ENCODE data around the gene WRAP73.

DNA sequence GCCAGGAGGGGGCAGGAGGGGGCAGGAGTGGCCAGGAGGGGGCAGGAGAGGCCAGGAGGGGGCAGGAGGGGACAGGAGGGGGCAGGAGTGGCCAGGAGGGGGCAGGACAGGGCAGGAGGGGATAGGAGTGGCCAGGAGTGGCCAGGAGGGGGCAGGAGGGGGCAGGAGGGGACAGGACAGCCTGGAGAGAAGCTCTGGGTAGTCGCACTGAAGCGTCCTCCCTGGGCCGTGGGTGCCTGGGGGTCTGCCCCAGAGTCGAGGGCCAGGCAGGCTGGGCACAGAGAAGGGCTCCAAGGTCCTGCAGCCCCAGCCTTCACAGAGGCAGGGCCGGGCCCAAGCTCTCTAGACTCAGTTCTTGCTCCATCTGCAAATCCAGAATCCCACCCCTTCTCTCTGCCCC lies 61.5 kb downstream of the WRAP73 start:
- TF ChIP-seq, protein P1, sequence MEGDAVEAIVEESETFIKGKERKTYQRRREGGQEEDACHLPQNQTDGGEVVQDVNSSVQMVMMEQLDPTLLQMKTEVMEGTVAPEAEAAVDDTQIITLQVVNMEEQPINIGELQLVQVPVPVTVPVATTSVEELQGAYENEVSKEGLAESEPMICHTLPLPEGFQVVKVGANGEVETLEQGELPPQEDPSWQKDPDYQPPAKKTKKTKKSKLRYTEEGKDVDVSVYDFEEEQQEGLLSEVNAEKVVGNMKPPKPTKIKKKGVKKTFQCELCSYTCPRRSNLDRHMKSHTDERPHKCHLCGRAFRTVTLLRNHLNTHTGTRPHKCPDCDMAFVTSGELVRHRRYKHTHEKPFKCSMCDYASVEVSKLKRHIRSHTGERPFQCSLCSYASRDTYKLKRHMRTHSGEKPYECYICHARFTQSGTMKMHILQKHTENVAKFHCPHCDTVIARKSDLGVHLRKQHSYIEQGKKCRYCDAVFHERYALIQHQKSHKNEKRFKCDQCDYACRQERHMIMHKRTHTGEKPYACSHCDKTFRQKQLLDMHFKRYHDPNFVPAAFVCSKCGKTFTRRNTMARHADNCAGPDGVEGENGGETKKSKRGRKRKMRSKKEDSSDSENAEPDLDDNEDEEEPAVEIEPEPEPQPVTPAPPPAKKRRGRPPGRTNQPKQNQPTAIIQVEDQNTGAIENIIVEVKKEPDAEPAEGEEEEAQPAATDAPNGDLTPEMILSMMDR (IDR thresholded peaks at IDR 0.05; ENCODE audit: low read length), result no peak
- no peak for TF ChIP-seq EZH2 (IDR thresholded peaks at IDR 0.05; ENCODE audit: borderline replicate concordance, low read length)

All from OCI-LY1 (cell line).